Measurements from ENCODE around the gene YTHDC1. TPM values are rescaled to one million over a fixed set of nuclear protein-coding genes. Genes with fewer than 3 reads are reported as not detected.

The YTHDC1 gene
- total RNA-seq, 1 experiment from 2014 or later = 68.9 TPM

DNA sequence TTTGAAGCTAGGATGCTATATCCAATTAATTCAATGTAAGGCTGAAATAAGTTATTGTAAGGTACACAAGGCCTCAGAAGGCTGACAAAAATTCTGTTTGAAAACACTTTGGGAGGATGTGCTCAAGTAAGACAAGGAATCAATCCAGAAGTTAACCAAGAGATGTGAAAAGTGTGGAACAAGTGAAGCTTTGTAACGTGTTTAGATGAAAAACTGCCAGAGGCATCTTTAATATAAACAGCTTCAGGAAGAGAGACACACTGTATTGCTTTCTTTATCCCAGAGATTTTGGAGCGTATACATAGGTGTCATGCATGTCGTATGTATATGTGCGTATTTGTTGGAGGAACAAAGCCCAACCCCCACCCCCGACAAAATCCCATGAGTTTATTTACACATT is 28.3 kb upstream of the YTHDC1 start:
- ATAC-seq = no peak
- Histone ChIP-seq H3K9me3 (ENCODE audit: control insufficient read depth in 1 of 2, insufficient read depth in 1 of 2, low read depth in 1 of 2, low read length in 2 of 2) (no peaks in the 10 kb centered on the region), H3K9ac (ENCODE audit: low read length) (no peak overlapping the region), H3K9me2 (ENCODE audit: insufficient read depth) (no peaks in the 10 kb centered on the region), H3K36me3 (ENCODE audit: control insufficient read depth in 1 of 2, insufficient read depth in 2 of 2, low read length in 2 of 2) (no peaks in the 10 kb centered on the region), H3K79me2 (ENCODE audit: insufficient read depth, low read length) (no peaks in the 10 kb centered on the region), H2AFZ (ENCODE audit: low read depth, low read length, poor library complexity, severe bottlenecking) (no peak overlapping the region), H3K27ac (ENCODE audit: low read depth, low read length) (no peak overlapping the region), H3K4me1 (ENCODE audit: control insufficient read depth in 1 of 2, insufficient read depth in 2 of 2, low read length in 2 of 2) (peaks cover 0 to 5% of the 10 kb centered on the region in 2 experiments; a peak in 1 of 4 replicates), H3K4me3 (replicated peaks in 1 of 2; ENCODE audit: low read depth in 1 of 2, low read length in 2 of 2) (no peak overlapping the region), H4K20me1 (ENCODE audit: insufficient read depth) (no peaks in the 10 kb centered on the region), H3K4me2 (ENCODE audit: low read length) (no peak overlapping the region), H3K27me3 (ENCODE audit: insufficient read depth, low read length) (no peaks in the 10 kb centered on the region)
- ChIA-PET RAD21 (ENCODE audit: low non-redundant PET in 1 of 2, low total read pairs in 2 of 2, uncharacterized antibody in 2 of 2, unreplicated experiment in 2 of 2) (no interaction called here), POLR2A (no interaction called here), CTCF (interaction anchor here (1.1 kb wide), 1 partner anchor 107 kb away, joined by 3 read pairs; no protein-coding TSS in a partner anchor)
- intact Hi-C loops (cut with micrococcal nuclease) = loop anchor here (10.0 kb wide), 1 partner anchor 463 kb away; no protein-coding TSS in a partner anchor
- BruUV-seq (replicated peaks) = no TSS peak
- no peak for TF ChIP-seq RAD21 (IDR thresholded peaks at IDR 0.05; ENCODE audit: low read depth)
- no peak for TF ChIP-seq SP1 (IDR thresholded peaks at IDR 0.05; ENCODE audit: low read depth)
- no peak for TF ChIP-seq ZNF274 (IDR thresholded peaks at IDR 0.05; ENCODE audit: low read depth, low read length)
- no peak for TF ChIP-seq EZH2phosphoT487 (IDR thresholded peaks at IDR 0.05; ENCODE audit: borderline replicate concordance)
- DNase-seq (ENCODE audit: low read depth, low spot score) = no peak

- ATAC-seq = peak; percentile 96
- BruUV-seq (replicated peaks) = no TSS peak
- no peaks in the 10 kb centered on the region for H3K79me2 ChIP-seq (ENCODE audit: insufficient read depth, low read length)
- no peak overlapping the region for H3K27ac ChIP-seq (ENCODE audit: low read depth, low read length)
- peak overlapping the region; percentile 85 for H2AFZ ChIP-seq (ENCODE audit: low read depth, low read length, poor library complexity, severe bottlenecking)
- no peaks in the 10 kb centered on the region for H3K9me3 ChIP-seq (ENCODE audit: control insufficient read depth in 1 of 2, insufficient read depth in 1 of 2, low read depth in 1 of 2, low read length in 2 of 2)
- intact Hi-C loops (cut with micrococcal nuclease) = loop anchor here (2.0 to 10.0 kb wide), 2 partner anchors 103 to 461 kb away; no protein-coding TSS in a partner anchor
- H3K9ac ChIP-seq (ENCODE audit: low read length) = no peak overlapping the region
- no peaks in the 10 kb centered on the region for H3K27me3 ChIP-seq (ENCODE audit: insufficient read depth, low read length)
- H3K4me2 ChIP-seq (ENCODE audit: low read length) = peak overlapping the region; percentile 89
- no peaks in the 10 kb centered on the region for H4K20me1 ChIP-seq (ENCODE audit: insufficient read depth)
- CTCF ChIA-PET = interaction anchor here (0.8 to 1.6 kb wide), 11 partner anchors 10 to 388 kb away, joined by 3 to 24 read pairs (median 5); no protein-coding TSS in a partner anchor
- POLR2A ChIA-PET = interaction anchor here (0.6 kb wide), 1 partner anchor 104 kb away, joined by 3 read pairs; no protein-coding TSS in a partner anchor
- RAD21 ChIA-PET (ENCODE audit: low non-redundant PET in 1 of 2, low total read pairs in 2 of 2, uncharacterized antibody in 2 of 2, unreplicated experiment in 2 of 2) = interaction anchor here (1.0 to 1.5 kb wide), 2 partner anchors 104 kb away, joined by 4 to 6 read pairs; no protein-coding TSS in a partner anchor
- peak; percentile 81 for DNase-seq (ENCODE audit: low read depth, low spot score)
- H3K36me3 ChIP-seq (ENCODE audit: control insufficient read depth in 1 of 2, insufficient read depth in 2 of 2, low read length in 2 of 2) = no peaks in the 10 kb centered on the region
- H3K9me2 ChIP-seq (ENCODE audit: insufficient read depth) = no peaks in the 10 kb centered on the region
- H3K4me1 ChIP-seq (ENCODE audit: control insufficient read depth in 1 of 2, insufficient read depth in 2 of 2, low read length in 2 of 2) = peaks cover 0 to 5% of the 10 kb centered on the region in 2 experiments; a peak in 1 of 4 replicates
- H3K4me3 ChIP-seq (replicated peaks in 1 of 2; ENCODE audit: low read depth in 1 of 2, low read length in 2 of 2) = peak overlapping the region; percentile 35 to 59
- TF ChIP-seq ATF3 (IDR thresholded peaks at IDR 0.05) (no peak), EGR1 (IDR thresholded peaks at IDR 0.05; ENCODE audit: low read depth) (no peak), MAX (IDR thresholded peaks at IDR 0.05) (peak; percentile 63), ZNF274 (IDR thresholded peaks at IDR 0.05; ENCODE audit: low read depth, low read length) (no peak), POLR2A (IDR thresholded peaks at IDR 0.05; ENCODE audit: borderline replicate concordance, extremely low read depth, insufficient read depth, insufficient read length) (no peak), YY1 (IDR thresholded peaks at IDR 0.05; ENCODE audit: extremely low read depth, insufficient replicate concordance, low read depth, low read length) (peak; percentile 26), TCF7L2 (IDR thresholded peaks at IDR 0.05; ENCODE audit: borderline replicate concordance, extremely low read depth, insufficient read depth, insufficient read length) (no peak), FOSL1 (IDR thresholded peaks at IDR 0.05; ENCODE audit: low read depth) (no peak), CEBPB (IDR thresholded peaks at IDR 0.05; ENCODE audit: low read depth) (no peak)
- TF ChIP-seq, protein P1, sequence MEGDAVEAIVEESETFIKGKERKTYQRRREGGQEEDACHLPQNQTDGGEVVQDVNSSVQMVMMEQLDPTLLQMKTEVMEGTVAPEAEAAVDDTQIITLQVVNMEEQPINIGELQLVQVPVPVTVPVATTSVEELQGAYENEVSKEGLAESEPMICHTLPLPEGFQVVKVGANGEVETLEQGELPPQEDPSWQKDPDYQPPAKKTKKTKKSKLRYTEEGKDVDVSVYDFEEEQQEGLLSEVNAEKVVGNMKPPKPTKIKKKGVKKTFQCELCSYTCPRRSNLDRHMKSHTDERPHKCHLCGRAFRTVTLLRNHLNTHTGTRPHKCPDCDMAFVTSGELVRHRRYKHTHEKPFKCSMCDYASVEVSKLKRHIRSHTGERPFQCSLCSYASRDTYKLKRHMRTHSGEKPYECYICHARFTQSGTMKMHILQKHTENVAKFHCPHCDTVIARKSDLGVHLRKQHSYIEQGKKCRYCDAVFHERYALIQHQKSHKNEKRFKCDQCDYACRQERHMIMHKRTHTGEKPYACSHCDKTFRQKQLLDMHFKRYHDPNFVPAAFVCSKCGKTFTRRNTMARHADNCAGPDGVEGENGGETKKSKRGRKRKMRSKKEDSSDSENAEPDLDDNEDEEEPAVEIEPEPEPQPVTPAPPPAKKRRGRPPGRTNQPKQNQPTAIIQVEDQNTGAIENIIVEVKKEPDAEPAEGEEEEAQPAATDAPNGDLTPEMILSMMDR (IDR thresholded peaks at IDR 0.05 in 2 of 3, conservative IDR thresholded peaks at IDR 0.05 in 1 of 3; ENCODE audit: borderline replicate concordance in 1 of 3, insufficient read depth in 1 of 3, low read depth in 2 of 3, low read length in 2 of 3) = peak; percentile 83 to 98 (median 88)
Measured at GRCh38 chr4:68375667-68376559, 26.0 kb upstream of the YTHDC1 start.

All from HCT116 (cell line).